ENCODE measurements around the gene DTD2. TPM values are rescaled to one million over a fixed set of nuclear protein-coding genes. Genes with fewer than 3 reads are reported as not detected.

DTD2 gene
- total and polyA plus RNA-seq, 2 of the 4 experiments (the other 2 are of a cell fraction) = 16.9 to 24.9 TPM

GRCh38 chr14:31461545-31461944, 4.2 kb upstream of the DTD2 start:
- ChIA-PET CTCF (no interaction called here), POLR2A (ENCODE audit: unreplicated experiment) (interaction anchor here (0.6 kb wide), 1 partner anchor 908 kb away, joined by 3 read pairs; no protein-coding TSS in a partner anchor)
- Histone ChIP-seq H2AFZ (replicated peaks; ENCODE audit: low read length, poor library complexity) (no peak overlapping the region), H3K27ac (ENCODE audit: insufficient read depth, low read length) (no peak overlapping the region), H2AK5ac (ENCODE audit: low read depth, low read length) (no peak overlapping the region), H3K23ac (ENCODE audit: low read depth, low read length) (no peak overlapping the region), H2AK9ac (replicated peaks; ENCODE audit: low read depth, low read length, poor library complexity) (no peak overlapping the region), H3K4ac (ENCODE audit: low read depth, low read length) (no peak overlapping the region), H2BK120ac (ENCODE audit: low read depth, low read length) (no peak overlapping the region), H4K20me1 (ENCODE audit: insufficient read depth, low read length) (no peaks in the 10 kb centered on the region), H3K9me3 (ENCODE audit: control insufficient read depth, insufficient read depth, low read length) (no peaks in the 10 kb centered on the region), H2BK5ac (ENCODE audit: low read depth, low read length, poor library complexity, severe bottlenecking) (no peak overlapping the region), H3K4me1 (ENCODE audit: control insufficient read depth, insufficient read depth, low read length) (no peaks in the 10 kb centered on the region), H4K8ac (ENCODE audit: low read depth in 2 of 2, low read length in 2 of 2) (no peak overlapping the region), H3K14ac (replicated peaks; ENCODE audit: low read depth, low read length) (no peak overlapping the region), H3K36me3 (ENCODE audit: control insufficient read depth, insufficient read depth, low read length) (no peaks in the 10 kb centered on the region), H4K91ac (ENCODE audit: insufficient read depth, low read depth, low read length) (no peak overlapping the region), H3K18ac (ENCODE audit: low read depth, low read length) (no peak overlapping the region), H3K9ac (ENCODE audit: low read depth, low read length) (no peak overlapping the region), H4K5ac (ENCODE audit: low read depth, low read length) (no peak overlapping the region), H2BK20ac (ENCODE audit: low read depth, low read length) (no peak overlapping the region), H2BK15ac (ENCODE audit: low read depth, low read length) (no peak overlapping the region), H3K79me1 (ENCODE audit: low read depth in 1 of 2, low read length in 2 of 2) (peaks cover 0 to 4% of the 10 kb centered on the region in 2 experiments; a peak in 2 of 4 replicates), H3K56ac (ENCODE audit: extremely low read depth, insufficient read depth, low read length) (no peak overlapping the region), H3K4me2 (ENCODE audit: low read depth, low read length) (no peak overlapping the region), H3K9me1 (ENCODE audit: insufficient read depth, low read length) (no peaks in the 10 kb centered on the region), H3K27me3 (ENCODE audit: control insufficient read depth, insufficient read depth, low read length) (no peaks in the 10 kb centered on the region), H3K4me3 (ENCODE audit: insufficient read depth, low read depth, low read length) (no peak overlapping the region)
- BruUV-seq (replicated peaks) = no TSS peak
- no peak for ATAC-seq (ENCODE audit: low read depth)
- intact Hi-C loops (cut with micrococcal nuclease) (no loop called here), dilution Hi-C loops (cut with HindIII; ENCODE audit: low sequenced_read_pairs, unreplicated experiment) (no loop called here), in situ Hi-C loops (cut with MboI; ENCODE audit: low sequenced_read_pairs) (no loop called here)
- WGBS, 2 experiments (ENCODE audit: extremely low coverage in 2 of 2, insufficient read length in 1 of 2) = 76 to 100% methylated on average over 1 to 3 of the region's 3 CpGs
- TF ChIP-seq RAD21 (IDR thresholded peaks at IDR 0.05; ENCODE audit: low read length) = no peak
- TF ChIP-seq MAFK (IDR thresholded peaks at IDR 0.05; ENCODE audit: low read depth, low read length) = no peak
- TF ChIP-seq RCOR1 (IDR thresholded peaks at IDR 0.05; ENCODE audit: insufficient replicate concordance, low read length) = no peak
- no peak for TF ChIP-seq MXI1 (IDR thresholded peaks at IDR 0.05; ENCODE audit: borderline replicate concordance, low read depth, low read length)
- no peak for TF ChIP-seq CEBPB (IDR thresholded peaks at IDR 0.05; ENCODE audit: low read depth, low read length)
- TF ChIP-seq, protein P1, sequence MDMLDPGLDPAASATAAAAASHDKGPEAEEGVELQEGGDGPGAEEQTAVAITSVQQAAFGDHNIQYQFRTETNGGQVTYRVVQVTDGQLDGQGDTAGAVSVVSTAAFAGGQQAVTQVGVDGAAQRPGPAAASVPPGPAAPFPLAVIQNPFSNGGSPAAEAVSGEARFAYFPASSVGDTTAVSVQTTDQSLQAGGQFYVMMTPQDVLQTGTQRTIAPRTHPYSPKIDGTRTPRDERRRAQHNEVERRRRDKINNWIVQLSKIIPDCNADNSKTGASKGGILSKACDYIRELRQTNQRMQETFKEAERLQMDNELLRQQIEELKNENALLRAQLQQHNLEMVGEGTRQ (IDR thresholded peaks at IDR 0.05; ENCODE audit: low read depth, low read length) = no peak
- TF ChIP-seq SMC3 (IDR thresholded peaks at IDR 0.05; ENCODE audit: low read depth, low read length) = no peak
- TF ChIP-seq BHLHE40 (IDR thresholded peaks at IDR 0.05; ENCODE audit: low read depth, low read length) = no peak
- TF ChIP-seq, protein P2, sequence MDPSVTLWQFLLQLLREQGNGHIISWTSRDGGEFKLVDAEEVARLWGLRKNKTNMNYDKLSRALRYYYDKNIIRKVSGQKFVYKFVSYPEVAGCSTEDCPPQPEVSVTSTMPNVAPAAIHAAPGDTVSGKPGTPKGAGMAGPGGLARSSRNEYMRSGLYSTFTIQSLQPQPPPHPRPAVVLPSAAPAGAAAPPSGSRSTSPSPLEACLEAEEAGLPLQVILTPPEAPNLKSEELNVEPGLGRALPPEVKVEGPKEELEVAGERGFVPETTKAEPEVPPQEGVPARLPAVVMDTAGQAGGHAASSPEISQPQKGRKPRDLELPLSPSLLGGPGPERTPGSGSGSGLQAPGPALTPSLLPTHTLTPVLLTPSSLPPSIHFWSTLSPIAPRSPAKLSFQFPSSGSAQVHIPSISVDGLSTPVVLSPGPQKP (IDR thresholded peaks at IDR 0.05; ENCODE audit: borderline replicate concordance, low read depth, low read length) = no peak
- no peak for TF ChIP-seq NFE2L2 (IDR thresholded peaks at IDR 0.05; ENCODE audit: low read depth, low read length)
- no peak for TF ChIP-seq CHD1 (IDR thresholded peaks at IDR 0.05; ENCODE audit: low read depth, low read length)
- TF ChIP-seq POLR2A (IDR thresholded peaks at IDR 0.05; ENCODE audit: low read depth, low read length) = no peak
- TF ChIP-seq CTCF (conservative IDR thresholded peaks at IDR 0.05; ENCODE audit: low read depth, low read length) = no peak
- DNase-seq = no peak
